D721Med (cell line): Measurements from ENCODE around the gene MICAL2.

Source experiments
- DNase-seq: peaks from one replicate; pipeline ENCODE4 v3.0.0; 2011; ENCODE audit warnings: low spot score; ENCODE audit not compliant: insufficient read length
- FAIRE-seq: peaks from 2 replicates; lab custom pipeline; 2011; peaks lifted over from hg19 to GRCh38; lab: Jason Lieb, UNC
- CTCF ChIP-seq: IDR thresholded peaks from 2 replicates; pipeline ENCODE4 v1.5.1; 2012; ENCODE audit warnings: mild to moderate bottlenecking, control low read depth; ENCODE audit not compliant: insufficient read depth; ENCODE audit errors: missing control alignments

Gene MICAL2

GRCh38 chr11:12292766-12293165 is 182.4 kb downstream of the MICAL2 start:
- no peak for DNase-seq
- TF ChIP-seq CTCF, result no peak
- FAIRE-seq, result no peak

- no peak for TF ChIP-seq CTCF
- no peak for DNase-seq
- no peak for FAIRE-seq
These were observed 183.1 kb downstream of the MICAL2 start for GRCh38 chr11:12293486-12293885.

- no peak for FAIRE-seq
- no peak for DNase-seq
- no peak for TF ChIP-seq CTCF
These were observed 184.2 kb downstream of the MICAL2 start for GRCh38 chr11:12294613-12295012.

- TF ChIP-seq CTCF, result no peak
- no peak for DNase-seq
- FAIRE-seq, result no peak
These were observed 185.6 kb downstream of the MICAL2 start for GRCh38 chr11:12295943-12296342.

- DNase-seq (no peak), FAIRE-seq (no peak)
- TF ChIP-seq CTCF, result no peak
These were observed 188.2 kb downstream of the MICAL2 start for GRCh38 chr11:12298610-12299009.

- TF ChIP-seq CTCF, result no peak
- FAIRE-seq (no peak), DNase-seq (no peak)
These were observed 191.0 kb downstream of the MICAL2 start for GRCh38 chr11:12301379-12301778.

- no peak for TF ChIP-seq CTCF
- no peak for DNase-seq
- no peak for FAIRE-seq
These were observed 193.2 kb downstream of the MICAL2 start for GRCh38 chr11:12303421-12304149.
